Effector memory CD4-positive, alpha-beta T cell (primary cell): ENCODE data around the gene WBP11.

Source experiments
- DNase-seq, 3 donors: peaks; one replicate each; pipeline ENCODE4 v3.0.0-alpha.2; 2020
- H3K27ac ChIP-seq: 2 replicates; pipeline ENCODE4 v1.7.0; 2013; ENCODE audit warnings: mild to moderate bottlenecking, low read length, moderate library complexity; ENCODE audit not compliant: insufficient read depth, poor library complexity, severe bottlenecking
- H3K27me3 ChIP-seq: replicated peaks from 2 replicates; pipeline ENCODE4 v1.7.0; 2013; ENCODE audit warnings: mild to moderate bottlenecking, low read length; ENCODE audit not compliant: insufficient read depth, control insufficient read depth, poor library complexity, severe bottlenecking
- H3K36me3 ChIP-seq: 2 replicates; pipeline ENCODE4 v1.7.0; 2013; ENCODE audit warnings: mild to moderate bottlenecking, low read length, moderate library complexity; ENCODE audit not compliant: control insufficient read depth, insufficient read depth
- H3K4me1 ChIP-seq: 2 replicates; pipeline ENCODE4 v1.7.0; 2013; ENCODE audit warnings: low read length, mild to moderate bottlenecking; ENCODE audit not compliant: control insufficient read depth, insufficient read depth, poor library complexity, severe bottlenecking
- H3K4me3 ChIP-seq: 2 replicates; pipeline ENCODE4 v1.7.0; 2013; ENCODE audit warnings: low read length, low read depth, mild to moderate bottlenecking; ENCODE audit not compliant: insufficient read depth, poor library complexity, severe bottlenecking
- H3K9me3 ChIP-seq: 2 replicates; pipeline ENCODE4 v1.7.0; 2013; ENCODE audit warnings: mild to moderate bottlenecking, low read length, moderate library complexity; ENCODE audit not compliant: control insufficient read depth
- total RNA-seq, 3 donors: gene quantifications; one replicate each; lab custom pipeline; 2026; lab: John Stamatoyannopoulos, UW

Gene WBP11
- total RNA-seq: 172 to 191 (median 184) reads per million in 3 donors

GRCh38 chr12:14803011-14803829 is at the start of gene WBP11, which contains the start of gene C12orf60:
Gene WBP11 (minus strand): TSS chr12:14803478. CDS start chr12:14801383, 2,095 bp downstream.
Gene C12orf60 (plus strand): TSS chr12:14803670. CDS start chr12:14822936, 19,266 bp downstream.
- peak; percentile 80 to 85 (median 85) for DNase-seq
- no peaks in the 10 kb centered on the region for H3K27me3 ChIP-seq
- no peaks in the 10 kb centered on the region for H3K9me3 ChIP-seq
- peak within 1 kb of the TSS; percentile 86 for H3K4me3 ChIP-seq
- H3K4me1 ChIP-seq: peaks cover 8% of the 10 kb centered on the region
- H3K36me3 ChIP-seq: peaks cover 15% of the 10 kb centered on the region
- H3K27ac ChIP-seq: peak within 1 kb of the TSS; percentile 89

DNA sequence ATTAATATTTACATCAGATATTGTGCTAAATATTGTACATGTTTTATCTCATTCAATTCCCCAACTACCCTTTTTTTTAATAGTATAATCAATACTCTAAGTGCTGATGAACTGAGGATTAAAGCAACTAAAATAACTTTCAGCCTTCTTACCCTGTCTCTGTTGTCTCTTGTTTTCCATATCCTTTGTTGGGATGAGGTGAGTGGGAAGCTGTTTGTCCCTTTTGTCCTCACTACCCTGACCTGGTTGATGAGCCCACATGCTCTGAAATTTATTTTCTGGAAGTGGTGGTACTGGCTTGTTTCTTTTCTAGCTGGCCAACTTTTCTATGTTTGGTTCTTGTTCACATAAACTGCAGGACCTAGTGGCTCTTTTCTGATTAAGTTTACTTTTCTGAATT is 49.6 kb upstream of the WBP11 start:
- Histone ChIP-seq H3K36me3 (no peaks in the 10 kb centered on the region), H3K4me3 (no peak overlapping the region), H3K27ac (no peak overlapping the region), H3K4me1 (no peaks in the 10 kb centered on the region), H3K27me3 (no peaks in the 10 kb centered on the region), H3K9me3 (no peaks in the 10 kb centered on the region)
- no peak for DNase-seq

DNA sequence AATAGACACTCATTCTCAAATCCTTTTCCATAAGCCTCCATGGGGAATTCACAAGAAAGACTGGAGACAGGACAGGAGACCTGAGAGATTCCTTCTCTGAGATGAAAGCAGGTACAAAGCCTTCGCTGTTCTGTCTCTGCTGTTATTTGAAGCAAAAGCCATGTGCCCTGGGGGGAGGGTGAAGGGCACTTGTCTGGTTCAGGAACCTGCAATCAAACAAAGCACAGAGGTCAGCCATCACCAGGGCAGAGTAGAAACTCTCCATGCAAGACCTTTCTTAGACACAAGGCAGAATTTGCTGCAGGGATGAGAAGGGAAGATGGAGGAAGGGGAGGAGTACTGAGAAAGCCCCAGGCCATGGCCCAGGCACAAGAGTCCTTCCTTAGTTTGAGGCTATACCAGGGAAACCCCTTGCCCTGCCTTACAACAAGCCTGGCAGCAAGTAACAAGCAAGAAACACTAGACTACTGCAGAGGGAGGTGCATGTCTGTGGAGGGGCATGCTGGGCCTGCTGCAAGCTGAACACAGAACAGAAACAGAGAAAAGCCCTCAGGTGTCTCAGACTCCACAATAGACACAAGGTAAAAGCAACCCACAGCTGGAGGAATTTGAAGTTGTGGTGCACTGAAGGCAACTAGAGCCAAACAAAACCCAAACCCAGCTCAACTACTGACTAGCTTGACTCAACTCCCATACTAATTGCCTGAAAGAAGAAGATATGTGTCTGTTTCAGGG is 47.8 kb upstream of the WBP11 start:
- H3K4me3 ChIP-seq: no peak overlapping the region
- no peaks in the 10 kb centered on the region for H3K4me1 ChIP-seq
- no peak for DNase-seq
- H3K27ac ChIP-seq: no peak overlapping the region
- H3K36me3 ChIP-seq: no peaks in the 10 kb centered on the region
- H3K27me3 ChIP-seq: no peaks in the 10 kb centered on the region
- no peaks in the 10 kb centered on the region for H3K9me3 ChIP-seq

DNA sequence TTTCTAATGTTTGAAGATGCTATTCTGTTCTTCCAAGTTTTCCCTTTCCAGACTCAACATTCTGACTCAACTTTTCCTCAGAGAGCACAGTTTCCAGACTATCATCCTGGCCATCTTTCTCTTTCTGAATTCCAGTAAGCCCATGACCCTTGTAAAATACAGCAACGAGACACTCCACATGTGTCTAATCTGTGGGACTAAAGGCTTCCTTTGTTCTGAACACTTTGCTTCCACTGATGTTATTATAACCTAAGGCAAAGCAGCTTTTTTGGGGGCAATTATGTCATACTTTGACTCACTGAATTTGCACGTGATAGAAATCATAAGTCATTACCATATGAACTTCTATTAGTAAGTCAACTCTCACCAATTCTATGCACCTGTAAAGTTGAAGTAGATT is 46.4 kb upstream of the WBP11 start:
- no peaks in the 10 kb centered on the region for H3K4me1 ChIP-seq
- no peak overlapping the region for H3K4me3 ChIP-seq
- no peak for DNase-seq
- no peak overlapping the region for H3K27ac ChIP-seq
- H3K9me3 ChIP-seq: no peaks in the 10 kb centered on the region
- no peaks in the 10 kb centered on the region for H3K36me3 ChIP-seq
- no peaks in the 10 kb centered on the region for H3K27me3 ChIP-seq

DNA sequence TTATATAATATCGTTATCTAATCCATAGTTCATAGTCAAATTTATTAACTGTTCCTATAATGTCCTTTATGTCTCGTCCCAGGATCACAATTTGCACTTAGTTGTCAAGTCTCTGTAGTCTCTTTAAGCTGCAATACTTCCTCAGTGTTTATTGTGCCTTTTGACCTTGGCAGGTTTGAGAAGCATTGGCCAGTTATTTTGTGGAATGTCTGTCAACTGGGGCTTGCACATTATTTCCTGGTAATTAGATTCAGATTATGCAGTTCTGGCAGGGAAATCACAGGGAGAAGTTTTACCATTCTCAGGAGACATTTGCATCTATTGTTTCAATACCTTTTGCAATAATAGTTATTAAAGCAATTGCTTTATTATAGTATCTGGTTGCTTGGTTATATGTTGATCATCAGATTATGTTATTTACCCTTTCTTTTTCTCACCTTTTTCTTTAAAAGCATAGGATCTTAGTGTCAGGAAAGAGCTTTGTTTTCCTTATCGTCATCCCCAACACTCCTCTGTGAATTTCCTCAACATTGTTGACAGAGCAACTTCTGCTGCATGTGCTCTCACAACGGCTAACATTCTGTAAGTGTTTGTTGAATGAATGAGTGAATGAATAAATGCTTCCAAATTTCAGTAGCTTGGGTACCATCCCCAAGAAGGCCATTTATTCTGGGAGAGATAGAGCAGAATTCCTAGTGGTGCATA is 43.8 kb upstream of the WBP11 start:
- H3K27ac ChIP-seq: no peak overlapping the region

GRCh38 chr12:14846042-14846587 is 42.8 kb upstream of the WBP11 start:
- Histone ChIP-seq H3K27ac (no peak overlapping the region), H3K27me3 (no peaks in the 10 kb centered on the region), H3K36me3 (no peaks in the 10 kb centered on the region), H3K4me1 (no peaks in the 10 kb centered on the region), H3K4me3 (no peak overlapping the region), H3K9me3 (no peaks in the 10 kb centered on the region)
- DNase-seq: no peak

More for the DNA sequence above, 43.8 kb upstream of the WBP11 start:
- no peaks in the 10 kb centered on the region for H3K4me1 ChIP-seq
- DNase-seq: no peak
- no peaks in the 10 kb centered on the region for H3K36me3 ChIP-seq
- no peaks in the 10 kb centered on the region for H3K9me3 ChIP-seq
- H3K4me3 ChIP-seq: no peak overlapping the region
- no peaks in the 10 kb centered on the region for H3K27me3 ChIP-seq

- no peak overlapping the region for H3K27ac ChIP-seq
- DNase-seq: peak in 1 of 3 donors; percentile 23
Measured at GRCh38 chr12:14845350-14845750, 42.1 kb upstream of the WBP11 start.

GRCh38 chr12:14844401-14844800 is 41.1 kb upstream of the WBP11 start:
- Histone ChIP-seq H3K27me3 (no peaks in the 10 kb centered on the region), H3K9me3 (no peaks in the 10 kb centered on the region), H3K4me1 (no peaks in the 10 kb centered on the region), H3K27ac (no peak overlapping the region), H3K4me3 (no peak overlapping the region), H3K36me3 (no peaks in the 10 kb centered on the region)
- no peak for DNase-seq

More at GRCh38 chr12:14845350-14845750, 42.1 kb upstream of the WBP11 start:
- Histone ChIP-seq H3K36me3 (no peaks in the 10 kb centered on the region), H3K27me3 (no peaks in the 10 kb centered on the region), H3K9me3 (no peaks in the 10 kb centered on the region), H3K4me1 (no peaks in the 10 kb centered on the region), H3K4me3 (no peak overlapping the region)

GRCh38 chr12:14843425-14843887 is 40.2 kb upstream of the WBP11 start, which contains the start of gene ART4:
Gene ART4 (minus strand): TSS chr12:14843526. CDS start chr12:14843113, 413 bp downstream.
- DNase-seq: no peak
- Histone ChIP-seq H3K27me3 (no peaks in the 10 kb centered on the region), H3K9me3 (no peaks in the 10 kb centered on the region), H3K27ac (no peak within 1 kb of the TSS), H3K36me3 (no peaks in the 10 kb centered on the region), H3K4me3 (no peak within 1 kb of the TSS), H3K4me1 (no peaks in the 10 kb centered on the region)
